GM12878 (cell line): ENCODE data around the gene DNTTIP2. TPM values are rescaled to one million over a fixed set of nuclear protein-coding genes. Genes with fewer than 3 reads are reported as not detected.

Experiments used
- ATAC-seq: fragments of 200-7000 bp; cut with Tn5 transposase; 3 replicates; pipeline ENCODE4 v1.9.1; 2020; ENCODE audit warnings: mild to moderate bottlenecking, moderate library complexity
- BruUV-seq: library from RNA; stranded (reverse); fragments of 400-500 nt; replicated peaks from 2 replicates; lab custom pipeline; 2021; lab: Mats Ljungman, UMichigan
- CTCF ChIA-PET: fragments of 300-600 bp; sonication (Branson Sonifier 250); formaldehyde crosslinking; extraction: SDS; loops from one replicate; lab custom pipeline; 2021; ENCODE audit warnings: inconsistent platforms; lab: Yijun Ruan, JAX
- POLR2A ChIA-PET: fragments of 350-600 bp; formaldehyde crosslinking; extraction: SDS; loops from one replicate; lab custom pipeline; 2021; ENCODE audit warnings: inconsistent platforms; lab: Charles Lee
- RAD21 ChIA-PET: fragments of 300-600 bp; sonication (Branson Sonifier 250); formaldehyde crosslinking; loops from one replicate; lab custom pipeline; 2023; ENCODE audit warnings: antibody characterized with exemption; ENCODE audit not compliant: unreplicated experiment; lab: Charles Lee
- SMC1A ChIA-PET: fragments of 300-600 bp; sonication (Branson Sonifier 250); formaldehyde crosslinking; loops from one replicate; lab custom pipeline; 2023; ENCODE audit not compliant: unreplicated experiment, uncharacterized antibody; lab: Charles Lee
- DNase-seq: peaks from one replicate; pipeline ENCODE4 v3.0.0-alpha.2; 2011; ENCODE audit warnings: low read depth, low spot score
- FAIRE-seq: peaks from 3 replicates; lab custom pipeline; 2011; peaks lifted over from hg19 to GRCh38; lab: Jason Lieb, UNC
- H2AFZ ChIP-seq: 2 replicates; pipeline ENCODE4 v1.6.0; 2011; ENCODE audit warnings: low read depth, low read length, control low read depth; ENCODE audit not compliant: control insufficient read depth
- H3K27ac ChIP-seq: 2 replicates; pipeline ENCODE4 v1.5.1; 2011; ENCODE audit warnings: control low read depth; ENCODE audit not compliant: control insufficient read depth, insufficient read depth
- H3K27me3 ChIP-seq, 2 experiments: replicated peaks in 1 of 2; 2 replicates each; pipeline versions ENCODE4 v1.6.0 to v1.6.1; 2011; ENCODE audit warnings: low read length in 1 of 2; ENCODE audit not compliant: control insufficient read depth in 2 of 2, insufficient read depth in 2 of 2
- H3K36me3 ChIP-seq, 2 experiments: 2 replicates each; pipeline ENCODE4 v1.5.1; 2011; ENCODE audit warnings: low read length in 1 of 2; ENCODE audit not compliant: control insufficient read depth in 2 of 2, insufficient read depth in 2 of 2
- H3K4me1 ChIP-seq: 2 replicates; pipeline ENCODE4 v1.6.1; 2011; ENCODE audit warnings: mild to moderate bottlenecking, low read length, moderate library complexity, mixed read lengths; ENCODE audit not compliant: control insufficient read depth, insufficient read depth
- H3K4me2 ChIP-seq: 2 replicates; pipeline ENCODE4 v1.6.0; 2011; ENCODE audit warnings: control low read depth; ENCODE audit not compliant: control insufficient read depth, insufficient read depth
- H3K4me3 ChIP-seq: fragments of 200-600 bp; sonication (generic); 2 replicates; pipeline ENCODE4 v1.5.1; 2016
- H3K79me2 ChIP-seq: 2 replicates; pipeline ENCODE4 v1.6.0; 2011; ENCODE audit warnings: low read length; ENCODE audit not compliant: control insufficient read depth, insufficient read depth
- H3K9ac ChIP-seq: 2 replicates; pipeline ENCODE4 v1.8.0; 2011; ENCODE audit warnings: low read length, control low read depth, mixed read lengths; ENCODE audit not compliant: control insufficient read depth, insufficient read depth
- H3K9me3 ChIP-seq: replicated peaks from 3 replicates; pipeline ENCODE4 v1.5.1; 2011; ENCODE audit warnings: mild to moderate bottlenecking, low read length; ENCODE audit not compliant: control insufficient read depth, insufficient read depth
- H4K20me1 ChIP-seq: 2 replicates; pipeline ENCODE4 v1.6.0; 2011; ENCODE audit not compliant: control insufficient read depth, insufficient read depth
- ATF7 ChIP-seq: fragments of 450-650 bp; IDR thresholded peaks from 2 replicates; pipeline ENCODE4 v1.6.1; 2016; ENCODE audit warnings: low read depth, mild to moderate bottlenecking
- E4F1 ChIP-seq: fragments of 450-650 bp; IDR thresholded peaks from 2 replicates; pipeline ENCODE4 v1.6.1; 2018; ENCODE audit warnings: borderline replicate concordance, mild to moderate bottlenecking; ENCODE audit not compliant: partially characterized antibody
- ESRRA ChIP-seq: IDR thresholded peaks from 2 replicates; pipeline ENCODE4 v1.6.1; 2012; ENCODE audit warnings: mild to moderate bottlenecking, low read length, improper control_type of control experiment
- HCFC1 ChIP-seq: fragments of 150-350 bp; IDR thresholded peaks from 2 replicates; pipeline ENCODE4 v1.6.1; 2014; ENCODE audit warnings: low read length
- HDAC6 ChIP-seq: fragments of 200-600 bp; sonication (generic); IDR thresholded peaks from one replicate; pipeline ENCODE4 v1.8.0; 2017; ENCODE audit warnings: antibody characterized with exemption; ENCODE audit not compliant: unreplicated experiment
- JUNB ChIP-seq: IDR thresholded peaks from 2 replicates; pipeline ENCODE4 v1.6.1; 2016; ENCODE audit warnings: antibody characterized with exemption, mild to moderate bottlenecking
- LARP7 ChIP-seq: fragments of 450-650 bp; IDR thresholded peaks from 2 replicates; pipeline ENCODE4 v1.6.1; 2017; ENCODE audit warnings: mild to moderate bottlenecking
- ZBED1 ChIP-seq: IDR thresholded peaks from 2 replicates; pipeline ENCODE4 v1.6.1; 2016; ENCODE audit warnings: borderline replicate concordance
- WGBS: methylation state at CpG from one replicate; pipeline ENCODE4 v1.1.6; 2016; ENCODE audit warnings: low lambda C conversion rate; ENCODE audit not compliant: insufficient replicate concordance, insufficient coverage; ENCODE audit errors: missing lambda C conversion rate; 5-methylcytosine and 5-hydroxymethylcytosine counted together
- in situ Hi-C: fragments of 300-500 bp; cut with MboI; formaldehyde crosslinking; loops from 9 replicates; pipeline ENCODE4 v1.14.3; 2018; ENCODE audit warnings: mixed read lengths
- intact Hi-C: fragments of 100-400 bp; cut with micrococcal nuclease; formaldehyde crosslinking; loops from one replicate; pipeline ENCODE4 v1.14.2; 2022; ENCODE audit not compliant: unreplicated experiment
- polyA plus RNA-seq, 11 experiments: library from polyadenylated mRNA; depleted of rRNA in 4 of 11; unstranded in 6 of 11; stranded (reverse) in 5 of 11; fragments of >200 nt; fragmentation: Nextera tagmentation in 4 of 11; fragmentation: Illumina TruSeq in 1 of 11; extraction: Ambion mirVana in 4 of 11; extraction: Trizol in 1 of 11; gene quantifications; 1 replicate in 1 of 11; 2 replicates in 10 of 11; pipeline versions ENCODE4 v1.2.1 to v1.2.3, GENCODE V29; 2011 to 2016; ENCODE audit warnings: inconsistent platforms in 2 of 11, missing spikeins in 2 of 11, low read depth in 1 of 11
- total RNA-seq, 4 experiments: library from RNA; depleted of rRNA in 3 of 4; stranded (reverse); fragments of >200 nt in 3 of 4; fragmentation: Illumina TruSeq in 1 of 4; extraction: Trizol in 1 of 4; gene quantifications; 2 replicates each; pipeline versions ENCODE4 v1.2.1 to v1.2.3, GENCODE V29; 2013 to 2021
- TF ChIP-seq, protein P1 (sequence below): fragments of 450-650 bp; formaldehyde crosslinking; IDR thresholded peaks from 2 replicates; pipeline ENCODE4 v1.5.0; 2022; ENCODE audit warnings: mild to moderate bottlenecking, missing genetic modification characterization
- TF ChIP-seq, protein P2 (sequence below): IDR thresholded peaks from 2 replicates; pipeline ENCODE4 v1.6.1; 2011; ENCODE audit warnings: mild to moderate bottlenecking, low read depth, low read length, moderate library complexity; ENCODE audit not compliant: insufficient replicate concordance

The DNTTIP2 gene
- total and polyA plus RNA-seq, 10 of the 15 experiments (the other 5 are each of a cell fraction or from before 2014, with no cell fraction given), result 34.3 to 99.2 (median 74.9) TPM

- TF ChIP-seq LARP7, result no peak
- no peak for TF ChIP-seq JUNB
- TF ChIP-seq HDAC6, result no peak
Observed at GRCh38 chr1:93904228-93904627, 25.2 kb upstream of the DNTTIP2 start (continued).

DNA sequence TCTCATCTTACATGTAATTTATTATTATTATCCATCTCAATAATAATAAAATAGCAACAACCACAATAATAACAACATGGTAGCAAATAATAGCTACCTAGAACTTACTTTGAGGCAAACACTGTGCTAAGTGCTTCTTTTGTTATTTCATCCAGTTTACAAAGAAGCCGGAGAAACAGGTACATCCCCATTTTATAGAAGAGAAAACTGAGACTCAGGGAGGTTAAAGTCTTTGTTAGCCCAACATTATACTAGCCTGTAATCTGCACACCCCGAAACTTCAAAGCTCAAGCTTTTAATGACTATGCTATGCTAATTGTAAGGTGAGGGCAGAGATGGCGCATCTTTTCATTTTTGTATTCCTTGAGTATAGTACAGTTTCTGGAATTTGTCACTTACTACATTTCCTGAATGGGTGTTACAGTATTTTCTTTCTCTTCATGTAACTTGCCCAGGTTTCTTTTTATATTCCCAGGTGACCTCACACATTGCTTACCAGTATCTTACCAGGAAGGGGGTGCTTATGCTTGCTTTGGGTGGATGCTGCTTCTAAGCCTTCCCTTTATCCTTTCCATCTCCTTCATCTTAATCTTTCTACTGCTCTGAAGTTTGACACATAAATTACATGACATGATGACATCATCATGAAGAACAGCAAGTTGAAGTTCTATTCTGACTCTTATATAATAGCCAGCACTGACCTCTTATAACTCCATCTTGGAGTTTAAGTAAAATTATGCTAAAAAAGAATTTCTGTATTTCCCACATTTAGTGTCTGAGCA is 21.9 kb upstream of the DNTTIP2 start:
- intact Hi-C loops (no loop called here), in situ Hi-C loops (no loop called here)
- DNase-seq (no peak), FAIRE-seq (no peak), ATAC-seq (no peak)
- H2AFZ ChIP-seq, result no peak overlapping the region
- no peak overlapping the region for H3K9ac ChIP-seq
- WGBS, result 96% methylated on average over 3 of the region's 3 CpGs
- no peaks in the 10 kb centered on the region; the same call in 1 of the 2 replicates for H3K4me1 ChIP-seq
- peaks cover 16% of the 10 kb centered on the region for H3K79me2 ChIP-seq
- ChIA-PET POLR2A (no interaction called here), CTCF (interaction anchor here (1.5 kb wide), 1 partner anchor 9 kb away, joined by 4 read pairs; no protein-coding TSS in a partner anchor), RAD21 (no interaction called here), SMC1A (interaction anchor here (1.0 kb wide), 1 partner anchor 17 kb away, joined by 4 read pairs; no protein-coding TSS in a partner anchor)
- H4K20me1 ChIP-seq, result no peaks in the 10 kb centered on the region
- H3K9me3 ChIP-seq, result no peaks in the 10 kb centered on the region
- H3K4me2 ChIP-seq, result no peak overlapping the region
- no peak overlapping the region for H3K4me3 ChIP-seq
- TF ChIP-seq E4F1, result no peak
- TF ChIP-seq, protein P1, sequence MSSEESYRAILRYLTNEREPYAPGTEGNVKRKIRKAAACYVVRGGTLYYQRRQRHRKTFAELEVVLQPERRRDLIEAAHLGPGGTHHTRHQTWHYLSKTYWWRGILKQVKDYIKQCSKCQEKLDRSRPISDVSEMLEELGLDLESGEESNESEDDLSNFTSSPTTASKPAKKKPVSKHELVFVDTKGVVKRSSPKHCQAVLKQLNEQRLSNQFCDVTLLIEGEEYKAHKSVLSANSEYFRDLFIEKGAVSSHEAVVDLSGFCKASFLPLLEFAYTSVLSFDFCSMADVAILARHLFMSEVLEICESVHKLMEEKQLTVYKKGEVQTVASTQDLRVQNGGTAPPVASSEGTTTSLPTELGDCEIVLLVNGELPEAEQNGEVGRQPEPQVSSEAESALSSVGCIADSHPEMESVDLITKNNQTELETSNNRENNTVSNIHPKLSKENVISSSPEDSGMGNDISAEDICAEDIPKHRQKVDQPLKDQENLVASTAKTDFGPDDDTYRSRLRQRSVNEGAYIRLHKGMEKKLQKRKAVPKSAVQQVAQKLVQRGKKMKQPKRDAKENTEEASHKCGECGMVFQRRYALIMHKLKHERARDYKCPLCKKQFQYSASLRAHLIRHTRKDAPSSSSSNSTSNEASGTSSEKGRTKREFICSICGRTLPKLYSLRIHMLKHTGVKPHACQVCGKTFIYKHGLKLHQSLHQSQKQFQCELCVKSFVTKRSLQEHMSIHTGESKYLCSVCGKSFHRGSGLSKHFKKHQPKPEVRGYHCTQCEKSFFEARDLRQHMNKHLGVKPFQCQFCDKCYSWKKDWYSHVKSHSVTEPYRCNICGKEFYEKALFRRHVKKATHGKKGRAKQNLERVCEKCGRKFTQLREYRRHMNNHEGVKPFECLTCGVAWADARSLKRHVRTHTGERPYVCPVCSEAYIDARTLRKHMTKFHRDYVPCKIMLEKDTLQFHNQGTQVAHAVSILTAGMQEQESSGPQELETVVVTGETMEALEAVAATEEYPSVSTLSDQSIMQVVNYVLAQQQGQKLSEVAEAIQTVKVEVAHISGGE (CRISPR knock-in tag), result no peak
- TF ChIP-seq ATF7, result peak; percentile 56
- TF ChIP-seq HCFC1, result no peak
- no peak for TF ChIP-seq ZBED1
- no peak for TF ChIP-seq ESRRA
- TF ChIP-seq, protein P2, sequence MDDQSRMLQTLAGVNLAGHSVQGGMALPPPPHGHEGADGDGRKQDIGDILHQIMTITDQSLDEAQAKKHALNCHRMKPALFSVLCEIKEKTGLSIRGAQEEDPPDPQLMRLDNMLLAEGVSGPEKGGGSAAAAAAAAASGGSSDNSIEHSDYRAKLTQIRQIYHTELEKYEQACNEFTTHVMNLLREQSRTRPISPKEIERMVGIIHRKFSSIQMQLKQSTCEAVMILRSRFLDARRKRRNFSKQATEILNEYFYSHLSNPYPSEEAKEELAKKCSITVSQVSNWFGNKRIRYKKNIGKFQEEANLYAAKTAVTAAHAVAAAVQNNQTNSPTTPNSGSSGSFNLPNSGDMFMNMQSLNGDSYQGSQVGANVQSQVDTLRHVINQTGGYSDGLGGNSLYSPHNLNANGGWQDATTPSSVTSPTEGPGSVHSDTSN, result no peak
- BruUV-seq, result no TSS peak
- H3K36me3 ChIP-seq, result peaks cover 0 to 9% of the 10 kb centered on the region in 2 experiments; a peak in 3 of 4 replicates
- H3K27me3 ChIP-seq, result no peaks in the 10 kb centered on the region
- H3K27ac ChIP-seq, result no peak overlapping the region
